OCI-LY1 (cell line): ENCODE data around the gene HLA-DQB1.
A peak's percentile ranks its signal among the peaks of the same experiment; 100 is the strongest.

ENCODE experiments used
- H2AFZ ChIP-seq: fragments of 200-600 bp; sonication (generic), shearing (Covaris generic); 2 replicates; pipeline ENCODE4 v1.6.0; 2014; ENCODE audit warnings: antibody characterized with exemption, mild to moderate bottlenecking, low read length
- H3F3A ChIP-seq: fragments of 200-600 bp; sonication (generic), shearing (Covaris generic); 2 replicates; pipeline ENCODE4 v1.6.0; 2014; ENCODE audit warnings: mild to moderate bottlenecking, antibody characterized with exemption, low read length, moderate library complexity; ENCODE audit not compliant: insufficient read depth
- H3K27ac ChIP-seq: fragments of 200-600 bp; sonication (generic); 2 replicates; pipeline ENCODE4 v1.5.1; 2014; ENCODE audit warnings: low read length, mixed run types, mild to moderate bottlenecking, low read depth; ENCODE audit not compliant: poor library complexity, severe bottlenecking
- H3K27me3 ChIP-seq: fragments of 200-600 bp; sonication (generic); 2 replicates; pipeline ENCODE4 v1.6.0; 2014; ENCODE audit warnings: antibody characterized with exemption, mild to moderate bottlenecking, low read length, moderate library complexity; ENCODE audit not compliant: insufficient read depth
- H3K36me3 ChIP-seq: fragments of 200-600 bp; sonication (generic); 2 replicates; pipeline ENCODE4 v1.6.1; 2014; ENCODE audit warnings: mild to moderate bottlenecking, antibody characterized with exemption, low read length, moderate library complexity, mixed read lengths; ENCODE audit not compliant: insufficient read depth
- H3K4me1 ChIP-seq: fragments of 200-600 bp; sonication (generic); 2 replicates; pipeline ENCODE4 v1.5.1; 2014; ENCODE audit warnings: mild to moderate bottlenecking, low read length, moderate library complexity; ENCODE audit not compliant: insufficient read depth, severe bottlenecking
- H3K4me2 ChIP-seq: fragments of 200-600 bp; sonication (generic), shearing (Covaris generic); 2 replicates; pipeline ENCODE4 v1.6.1; 2014; ENCODE audit warnings: low read length
- H3K4me3 ChIP-seq: fragments of 200-600 bp; sonication (generic); 2 replicates; pipeline ENCODE4 v1.5.1; 2014; ENCODE audit warnings: low read length, low read depth, mild to moderate bottlenecking, mixed read lengths; ENCODE audit not compliant: poor library complexity, severe bottlenecking
- H3K79me2 ChIP-seq: fragments of 200-600 bp; shearing (Covaris generic); 2 replicates; pipeline ENCODE4 v1.6.1; 2016; ENCODE audit warnings: mixed run types, low read length, mixed read lengths; ENCODE audit not compliant: insufficient read depth
- H3K9ac ChIP-seq: fragments of 200-600 bp; sonication (generic), shearing (Covaris generic); 2 replicates; pipeline ENCODE4 v1.6.1; 2014; ENCODE audit warnings: mild to moderate bottlenecking, low read length, mixed read lengths
- H3K9me2 ChIP-seq: fragments of 200-600 bp; sonication (generic), shearing (Covaris generic); 2 replicates; pipeline ENCODE4 v1.6.1; 2014; ENCODE audit warnings: low read depth, mild to moderate bottlenecking, low read length, mixed read lengths
- H3K9me3 ChIP-seq: fragments of 200-600 bp; shearing (Covaris generic); 2 replicates; pipeline ENCODE4 v1.6.1; 2014; ENCODE audit warnings: low read length, mixed read lengths
- H4K20me1 ChIP-seq: fragments of 200-600 bp; sonication (generic), shearing (Covaris generic); 2 replicates; pipeline ENCODE4 v1.6.0; 2016; ENCODE audit warnings: mild to moderate bottlenecking, low read length; ENCODE audit not compliant: insufficient read depth
- CTCF ChIP-seq: fragments of 200-600 bp; sonication (generic), shearing (Covaris generic); IDR thresholded peaks from 2 replicates; pipeline ENCODE4 v1.5.1; 2017; ENCODE audit warnings: mild to moderate bottlenecking, antibody characterized with exemption, low read length, moderate library complexity, mixed read lengths
- EZH2 ChIP-seq: fragments of 200-600 bp; sonication (generic), shearing (Covaris generic); IDR thresholded peaks from 2 replicates; pipeline ENCODE4 v1.8.0; 2017; ENCODE audit warnings: borderline replicate concordance, mixed run types, mild to moderate bottlenecking, antibody characterized with exemption, low read length, moderate library complexity, mixed read lengths

Gene HLA-DQB1

GRCh38 chr6:32627831-32628230, 38.6 kb downstream of the HLA-DQB1 start:
- H4K20me1 ChIP-seq, result no peaks in the 10 kb centered on the region
- peak; percentile 15; the same call in 1 of the 2 replicates for TF ChIP-seq CTCF
- TF ChIP-seq EZH2, result no peak
- H3K4me1 ChIP-seq, result peaks cover 52% of the 10 kb centered on the region
- H3K79me2 ChIP-seq, result no peaks in the 10 kb centered on the region
- H3K27ac ChIP-seq, result peak overlapping the region; percentile 55
- H3K4me3 ChIP-seq, result no peak overlapping the region
- no peaks in the 10 kb centered on the region for H3K27me3 ChIP-seq
- no peaks in the 10 kb centered on the region for H3K9me3 ChIP-seq
- H3K9ac ChIP-seq, result no peak overlapping the region
- H3K4me2 ChIP-seq, result no peak overlapping the region
- H2AFZ ChIP-seq, result no peak overlapping the region
- H3F3A ChIP-seq, result no peaks in the 10 kb centered on the region
- H3K36me3 ChIP-seq, result no peaks in the 10 kb centered on the region
- no peaks in the 10 kb centered on the region for H3K9me2 ChIP-seq

- Histone ChIP-seq H3K4me2 (no peak overlapping the region), H2AFZ (no peak overlapping the region)
These were observed 39.2 kb downstream of the HLA-DQB1 start for GRCh38 chr6:32627249-32627648.

GRCh38 chr6:32625137-32625536, 41.3 kb downstream of the HLA-DQB1 start:
- H3K27me3 ChIP-seq, result no peaks in the 10 kb centered on the region
- H3K9ac ChIP-seq, result no peak overlapping the region; the same call in 1 of the 2 replicates
- no peaks in the 10 kb centered on the region for H4K20me1 ChIP-seq
- no peak overlapping the region for H2AFZ ChIP-seq
- H3K9me2 ChIP-seq, result no peaks in the 10 kb centered on the region
- no peak for TF ChIP-seq CTCF
- TF ChIP-seq EZH2, result no peak
- H3F3A ChIP-seq, result no peaks in the 10 kb centered on the region
- H3K9me3 ChIP-seq, result no peaks in the 10 kb centered on the region
- peak overlapping the region; percentile 95 for H3K27ac ChIP-seq
- H3K4me2 ChIP-seq, result peak overlapping the region; percentile 21; the same call in 1 of the 2 replicates
- H3K4me3 ChIP-seq, result no peak overlapping the region
- peaks cover 57% of the 10 kb centered on the region for H3K4me1 ChIP-seq
- H3K79me2 ChIP-seq, result no peaks in the 10 kb centered on the region
- no peaks in the 10 kb centered on the region for H3K36me3 ChIP-seq

More at GRCh38 chr6:32627249-32627648, 39.2 kb downstream of the HLA-DQB1 start:
- no peak overlapping the region for H3K9ac ChIP-seq
- TF ChIP-seq EZH2, result no peak
- TF ChIP-seq CTCF, result no peak
- no peaks in the 10 kb centered on the region for H3K36me3 ChIP-seq
- no peaks in the 10 kb centered on the region for H3K9me3 ChIP-seq
- H3K4me3 ChIP-seq, result no peak overlapping the region
- peak overlapping the region; percentile 55 for H3K27ac ChIP-seq
- no peaks in the 10 kb centered on the region for H3K27me3 ChIP-seq
- no peaks in the 10 kb centered on the region for H4K20me1 ChIP-seq
- H3K79me2 ChIP-seq, result no peaks in the 10 kb centered on the region
- no peaks in the 10 kb centered on the region for H3F3A ChIP-seq
- H3K4me1 ChIP-seq, result peaks cover 51% of the 10 kb centered on the region
- H3K9me2 ChIP-seq, result no peaks in the 10 kb centered on the region
